Testis (tissue), 3 donors: ENCODE data around the gene CDH9. TPM values are rescaled to one million over a fixed set of nuclear protein-coding genes. Genes with fewer than 3 reads are reported as not detected.

Experiments
- DNase-seq: peaks from one replicate; pipeline ENCODE4 v3.0.0-alpha.2; 2019
- H3K27ac ChIP-seq, 2 donors: fragments of 200-600 bp; sonication (generic); one replicate each; pipeline ENCODE4 v1.5.1; 2019
- H3K27me3 ChIP-seq: fragments of 200-600 bp; sonication (generic); one replicate; pipeline ENCODE4 v1.5.1; 2019
- H3K36me3 ChIP-seq: fragments of 200-600 bp; sonication (generic); one replicate; pipeline ENCODE4 v1.5.1; 2017; ENCODE audit warnings: low read depth; ENCODE audit errors: missing control alignments
- H3K4me1 ChIP-seq: fragments of 200-600 bp; sonication (generic); one replicate; pipeline ENCODE4 v1.5.1; 2019
- H3K4me3 ChIP-seq, 2 donors: fragments of 200-600 bp; sonication (generic); one replicate each; pipeline ENCODE4 v1.5.1; 2017 to 2019
- H3K9me3 ChIP-seq: fragments of 200-600 bp; sonication (generic); one replicate; pipeline ENCODE4 v1.5.1; 2017
- POLR2A ChIP-seq: fragments of 450-650 bp; IDR thresholded peaks from one replicate; pipeline ENCODE4 v1.6.1; 2017; ENCODE audit warnings: antibody characterized with exemption, mild to moderate bottlenecking, moderate library complexity
- WGBS, 2 donors: methylation state at CpG; one replicate each; pipeline ENCODE4 v1.1.5; 2018; 5-methylcytosine and 5-hydroxymethylcytosine counted together
- intact Hi-C: fragments of 100-400 bp; cut with DNase I; formaldehyde crosslinking; loops from one replicate; pipeline ENCODE4 v1.15.1; 2023; ENCODE audit warnings: low total_unique reads
- polyA plus RNA-seq: library from polyadenylated mRNA; stranded (reverse); fragments of 350-450 nt; fragmentation: Illumina TruSeq; extraction: RNeasy Lipid Tissue Mini Kit (QIAGEN cat#74804); gene quantifications from one replicate; pipeline ENCODE4 v1.2.3, GENCODE V29; 2014; ENCODE audit warnings: low read depth, low replicate concordance; ENCODE audit not compliant: insufficient read depth
- total RNA-seq, 2 donors: library from RNA; depleted of rRNA; stranded (reverse); fragments of >200 nt; gene quantifications; one replicate each; pipeline ENCODE4 v1.2.3, GENCODE V29; 2016
- TF ChIP-seq, protein P1 (sequence below), 3 experiments: fragments of 450-650 bp in 2 of 3; fragments of 200-600 bp in 1 of 3; sonication (generic) in 1 of 3; IDR thresholded peaks; one replicate each; pipeline ENCODE4 v1.5.1; 2016 to 2019; ENCODE audit warnings: antibody characterized with exemption in 3 of 3, mild to moderate bottlenecking in 2 of 3, moderate library complexity in 1 of 3

The CDH9 gene
- total and polyA plus RNA-seq, 3 donors from 2014 or later: 0.25 TPM; not detected in 2

DNA sequence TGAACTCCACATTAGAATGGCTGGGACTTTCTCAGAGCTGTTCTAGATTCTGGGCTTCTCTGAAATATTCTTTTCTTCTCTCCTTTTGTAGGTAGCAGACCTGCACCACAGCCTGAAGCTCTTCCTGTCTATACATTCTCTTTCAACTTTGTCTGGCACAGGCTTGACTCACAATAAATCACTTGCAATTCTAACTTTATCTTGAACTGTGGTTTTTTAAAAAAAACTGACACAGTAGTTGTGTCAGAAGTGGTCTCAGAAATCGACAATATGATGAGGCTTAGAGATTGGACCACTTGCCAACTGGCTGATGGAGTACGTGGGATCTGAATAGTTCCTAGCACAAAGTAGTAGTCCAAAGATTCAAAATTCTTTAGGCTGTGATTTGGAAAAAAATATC is 24.1 kb upstream of the CDH9 start:
- 49% methylated on average over 2 of the region's 2 CpGs for WGBS, 2 donors
- H3K27ac ChIP-seq: no peak overlapping the region
- H3K36me3 ChIP-seq: no peaks in the 10 kb centered on the region
- no peak overlapping the region for H3K4me3 ChIP-seq
- TF ChIP-seq, protein P1, sequence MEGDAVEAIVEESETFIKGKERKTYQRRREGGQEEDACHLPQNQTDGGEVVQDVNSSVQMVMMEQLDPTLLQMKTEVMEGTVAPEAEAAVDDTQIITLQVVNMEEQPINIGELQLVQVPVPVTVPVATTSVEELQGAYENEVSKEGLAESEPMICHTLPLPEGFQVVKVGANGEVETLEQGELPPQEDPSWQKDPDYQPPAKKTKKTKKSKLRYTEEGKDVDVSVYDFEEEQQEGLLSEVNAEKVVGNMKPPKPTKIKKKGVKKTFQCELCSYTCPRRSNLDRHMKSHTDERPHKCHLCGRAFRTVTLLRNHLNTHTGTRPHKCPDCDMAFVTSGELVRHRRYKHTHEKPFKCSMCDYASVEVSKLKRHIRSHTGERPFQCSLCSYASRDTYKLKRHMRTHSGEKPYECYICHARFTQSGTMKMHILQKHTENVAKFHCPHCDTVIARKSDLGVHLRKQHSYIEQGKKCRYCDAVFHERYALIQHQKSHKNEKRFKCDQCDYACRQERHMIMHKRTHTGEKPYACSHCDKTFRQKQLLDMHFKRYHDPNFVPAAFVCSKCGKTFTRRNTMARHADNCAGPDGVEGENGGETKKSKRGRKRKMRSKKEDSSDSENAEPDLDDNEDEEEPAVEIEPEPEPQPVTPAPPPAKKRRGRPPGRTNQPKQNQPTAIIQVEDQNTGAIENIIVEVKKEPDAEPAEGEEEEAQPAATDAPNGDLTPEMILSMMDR (IDR thresholded peaks at IDR 0.05): no peak
- TF ChIP-seq POLR2A: no peak
- no peaks in the 10 kb centered on the region for H3K27me3 ChIP-seq
- intact Hi-C loops: no loop called here
- no peaks in the 10 kb centered on the region for H3K9me3 ChIP-seq
- no peaks in the 10 kb centered on the region for H3K4me1 ChIP-seq
- no peak for DNase-seq

DNA sequence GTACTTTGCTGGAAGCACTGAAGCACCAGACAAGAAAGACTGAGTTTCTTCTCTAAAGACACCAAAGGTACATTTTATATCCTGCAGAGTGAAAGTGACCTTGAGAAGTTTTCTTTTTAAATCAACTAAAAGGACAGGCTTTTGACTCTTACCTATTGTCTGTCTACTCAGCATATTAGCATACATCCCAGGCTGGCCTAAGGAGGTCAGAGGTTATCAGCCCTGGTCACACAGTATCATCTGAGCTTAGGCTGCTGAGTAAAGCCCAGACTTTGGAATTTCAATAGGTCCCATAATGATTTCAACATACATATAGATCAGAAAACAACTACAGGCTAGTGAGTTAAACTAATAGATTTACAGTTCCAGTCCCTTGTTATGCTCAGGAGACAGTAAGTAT is 10.1 kb upstream of the CDH9 start:
- DNase-seq: no peak
- TF ChIP-seq, protein P1 (IDR thresholded peaks at IDR 0.05): no peak
- TF ChIP-seq POLR2A: no peak
- H3K9me3 ChIP-seq: no peaks in the 10 kb centered on the region
- H3K36me3 ChIP-seq: no peaks in the 10 kb centered on the region
- H3K4me1 ChIP-seq: no peaks in the 10 kb centered on the region
- intact Hi-C loops: no loop called here
- H3K27me3 ChIP-seq: no peaks in the 10 kb centered on the region
- H3K4me3 ChIP-seq: no peak overlapping the region
- H3K27ac ChIP-seq: no peak overlapping the region

DNA sequence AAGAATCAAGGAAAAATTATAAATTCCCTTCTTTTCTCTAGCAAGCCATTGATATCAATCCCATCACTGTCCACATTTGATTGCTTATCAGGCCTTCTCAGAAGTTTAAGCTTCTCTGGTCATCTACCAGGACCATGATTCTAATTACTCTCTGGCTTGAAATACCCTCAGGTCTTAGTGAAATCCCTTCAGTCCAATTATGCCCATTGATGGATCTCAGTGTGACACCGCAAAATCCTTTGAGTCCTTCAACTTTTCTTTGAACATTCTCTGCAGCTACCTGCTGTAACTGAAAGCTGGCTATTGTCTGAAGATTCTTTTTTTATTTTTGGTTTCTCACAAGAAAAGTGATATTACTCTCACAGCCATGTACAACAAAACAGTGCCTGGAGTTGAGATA is 3.0 kb upstream of the CDH9 start:
- WGBS, 2 donors: 92 to 97% methylated on average over 1 of the region's 1 CpG
- Histone ChIP-seq H3K36me3 (no peaks in the 10 kb centered on the region), H3K4me3 (no peak overlapping the region), H3K27me3 (no peaks in the 10 kb centered on the region), H3K4me1 (no peaks in the 10 kb centered on the region), H3K27ac (no peak overlapping the region), H3K9me3 (no peaks in the 10 kb centered on the region)
- intact Hi-C loops: no loop called here
- no peak for DNase-seq
- no peak for TF ChIP-seq POLR2A
- TF ChIP-seq, protein P1 (IDR thresholded peaks at IDR 0.05): no peak

DNA sequence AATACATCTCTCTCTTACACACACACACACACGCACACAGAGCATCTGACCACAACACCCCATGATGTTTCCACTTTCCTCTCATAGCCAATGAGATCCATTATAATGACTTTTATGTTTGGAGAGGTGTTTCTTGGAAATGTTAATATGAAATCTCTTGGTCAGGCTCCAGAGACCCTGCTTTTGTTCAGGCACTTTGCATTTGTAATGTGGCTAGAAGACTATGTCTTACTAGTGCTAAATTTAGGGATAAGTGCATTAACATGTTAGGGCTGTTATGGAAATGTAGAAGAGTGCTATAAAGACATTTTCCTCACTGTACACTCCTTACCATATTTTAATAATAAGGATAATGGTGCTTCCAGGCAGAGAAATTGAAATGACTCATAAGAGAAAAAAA is 3.8 kb downstream of the CDH9 start:
- 87 to 92% methylated on average over 1 of the region's 1 CpG for WGBS, 2 donors

DNA sequence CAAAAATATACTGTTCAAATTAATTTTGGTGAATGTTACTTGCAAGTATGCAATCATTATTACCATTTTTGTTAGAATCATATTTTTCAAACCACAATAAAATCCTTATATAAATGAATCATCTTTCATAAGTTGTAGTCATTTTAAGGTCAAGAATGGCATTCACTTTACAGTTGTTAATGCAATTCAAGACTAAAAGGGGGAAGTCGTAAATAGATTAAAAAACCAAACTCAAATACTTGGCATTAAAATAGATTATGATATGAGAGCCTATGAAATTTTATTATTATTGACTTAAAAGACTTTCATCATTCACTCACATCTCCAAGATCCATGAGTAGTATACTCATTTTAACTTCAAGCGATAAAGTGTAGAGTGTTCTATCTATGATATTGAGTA is 11.6 kb downstream of the CDH9 start:
- 90 to 95% methylated on average over 2 of the region's 2 CpGs for WGBS, 2 donors
- Histone ChIP-seq H3K4me1 (no peaks in the 10 kb centered on the region), H3K36me3 (no peaks in the 10 kb centered on the region), H3K4me3 (no peak overlapping the region), H3K27me3 (no peaks in the 10 kb centered on the region), H3K9me3 (no peaks in the 10 kb centered on the region), H3K27ac (no peak overlapping the region)
- intact Hi-C loops: no loop called here
- DNase-seq: no peak
- TF ChIP-seq, protein P1 (IDR thresholded peaks at IDR 0.05): no peak
- no peak for TF ChIP-seq POLR2A

More for the DNA sequence above, 3.8 kb downstream of the CDH9 start:
- Histone ChIP-seq H3K27ac (no peak overlapping the region), H3K27me3 (no peaks in the 10 kb centered on the region), H3K4me1 (no peaks in the 10 kb centered on the region), H3K9me3 (no peaks in the 10 kb centered on the region), H3K36me3 (no peaks in the 10 kb centered on the region), H3K4me3 (no peak overlapping the region)
- DNase-seq: no peak
- TF ChIP-seq POLR2A: no peak
- TF ChIP-seq, protein P1 (IDR thresholded peaks at IDR 0.05): no peak
- intact Hi-C loops: no loop called here
